HepG2 (cell line): ENCODE measurements around the gene ALB. TPM values are rescaled to one million over a fixed set of nuclear protein-coding genes. Genes with fewer than 3 reads are reported as not detected.
A peak's percentile ranks its signal among the peaks of the same experiment; 100 is the strongest.

ENCODE experiments used
- AHR ChIP-seq: IDR thresholded peaks from 2 replicates; pipeline ENCODE4 v1.6.1; 2018; ENCODE audit warnings: missing genetic modification reagents, missing compliant biosample characterization
- BATF2 ChIP-seq: sonication (generic); formaldehyde crosslinking; IDR thresholded peaks from 2 replicates; pipeline ENCODE4 v1.8.0; 2022; ENCODE audit warnings: mild to moderate bottlenecking, missing genetic modification reagents, moderate library complexity
- EEA1 ChIP-seq: sonication (generic); formaldehyde crosslinking; IDR thresholded peaks from 2 replicates; pipeline ENCODE4 v1.5.1; 2020; ENCODE audit warnings: mild to moderate bottlenecking, missing genetic modification reagents, borderline replicate concordance
- FLYWCH1 ChIP-seq: sonication (generic); formaldehyde crosslinking; IDR thresholded peaks from 2 replicates; pipeline ENCODE4 v1.8.1; 2023; ENCODE audit warnings: mild to moderate bottlenecking, missing genetic modification reagents
- HNRNPH1 ChIP-seq: fragments of 200-400 bp; formaldehyde crosslinking; optimal IDR thresholded peaks from 2 replicates; pipeline ENCODE3; 2017; ENCODE audit warnings: mild to moderate bottlenecking, low read depth, low read length
- NR2C2 ChIP-seq: sonication (generic); formaldehyde crosslinking; IDR thresholded peaks from 2 replicates; pipeline ENCODE4 v1.4.0; 2020; ENCODE audit warnings: missing genetic modification reagents, mild to moderate bottlenecking, moderate library complexity, borderline replicate concordance
- PHF5A ChIP-seq: IDR thresholded peaks from one replicate; pipeline ENCODE4 v1.6.1; 2018; ENCODE audit warnings: low read depth, missing genetic modification reagents; ENCODE audit not compliant: unreplicated experiment
- RBM22 ChIP-seq: fragments of 200-400 bp; formaldehyde crosslinking; optimal IDR thresholded peaks from 2 replicates; pipeline ENCODE3; 2017; ENCODE audit warnings: mild to moderate bottlenecking, low read length, moderate library complexity
- SIX4 ChIP-seq: sonication (generic); formaldehyde crosslinking; IDR thresholded peaks from 2 replicates; pipeline ENCODE4 v1.4.0; 2020; ENCODE audit warnings: missing genetic modification reagents
- TMF1 ChIP-seq: sonication (generic); formaldehyde crosslinking; IDR thresholded peaks from 2 replicates; pipeline ENCODE4 v1.8.1; 2022; ENCODE audit warnings: low read depth, missing genetic modification reagents
- ZC3H13 ChIP-seq: sonication (generic); formaldehyde crosslinking; IDR thresholded peaks from 2 replicates; pipeline ENCODE4 v1.8.1; 2023; ENCODE audit warnings: mild to moderate bottlenecking, missing genetic modification reagents, moderate library complexity
- ZGPAT ChIP-seq: IDR thresholded peaks from 2 replicates; pipeline ENCODE4 v1.6.1; 2016; ENCODE audit warnings: mild to moderate bottlenecking
- ZNF350 ChIP-seq: sonication (generic); formaldehyde crosslinking; IDR thresholded peaks from 2 replicates; pipeline ENCODE4 v1.4.0; 2020; ENCODE audit warnings: mild to moderate bottlenecking, low read depth, missing genetic modification reagents, borderline replicate concordance
- ZNF354B ChIP-seq: sonication (generic); formaldehyde crosslinking; IDR thresholded peaks from 2 replicates; pipeline ENCODE4 v1.8.0; 2022; ENCODE audit warnings: mild to moderate bottlenecking, missing genetic modification reagents
- ZNF589 ChIP-seq: sonication (generic); formaldehyde crosslinking; conservative IDR thresholded peaks from 2 replicates; pipeline ENCODE4 v1.8.0; 2022; ENCODE audit warnings: mild to moderate bottlenecking, moderate library complexity, missing genetic modification reagents
- polyA plus RNA-seq, 8 experiments: library from polyadenylated mRNA; depleted of rRNA in 3 of 8; stranded (reverse) in 7 of 8; unstranded in 1 of 8; fragments of >200 nt; fragmentation: Illumina TruSeq in 4 of 8; extraction: Trizol in 4 of 8; gene quantifications; 2 replicates each; pipeline versions ENCODE4 v1.2.1 to v1.2.3, GENCODE V29; 2011 to 2016; ENCODE audit warnings: low read depth in 4 of 8, missing spikeins in 1 of 8, mixed read lengths in 1 of 8; ENCODE audit not compliant: insufficient read depth in 1 of 8
- total RNA-seq, 5 experiments: library from RNA; depleted of rRNA; stranded (reverse); fragments of >200 nt; fragmentation: Illumina TruSeq; extraction: Trizol; gene quantifications; 2 replicates each; pipeline ENCODE4 v1.2.3, GENCODE V29; 2016; ENCODE audit warnings: low read depth in 1 of 5

ALB gene
- total and polyA plus RNA-seq, 2 of the 13 experiments (the other 11 are each of a cell fraction or from before 2014, with no cell fraction given) = 22,259 to 22,625 TPM

- TF ChIP-seq ZGPAT = peak; percentile 4; the same call in 1 of the 2 replicates
- no peak for TF ChIP-seq FLYWCH1 (CRISPR knock-in tag)
- no peak for TF ChIP-seq ZC3H13 (CRISPR knock-in tag)
- TF ChIP-seq AHR (CRISPR knock-in tag) = no peak
- TF ChIP-seq TMF1 (CRISPR knock-in tag) = no peak
- TF ChIP-seq NR2C2 (CRISPR knock-in tag) = no peak
- TF ChIP-seq EEA1 (CRISPR knock-in tag) = no peak
- TF ChIP-seq PHF5A (CRISPR knock-in tag) = peak; percentile 22
- no peak for TF ChIP-seq HNRNPH1
- TF ChIP-seq SIX4 (CRISPR knock-in tag) = no peak
- TF ChIP-seq ZNF354B (CRISPR knock-in tag) = no peak
- TF ChIP-seq ZNF589 (CRISPR knock-in tag) = no peak
- TF ChIP-seq RBM22 = peak; percentile 69
- no peak for TF ChIP-seq ZNF350 (CRISPR knock-in tag)
- no peak for TF ChIP-seq BATF2
Measured at GRCh38 chr4:73443224-73443623, 39.1 kb downstream of the ALB start (continued).
